Upper lobe of left lung (tissue), 6 donors: Measurements from ENCODE around the gene TNS3. TPM values are rescaled to one million over a fixed set of nuclear protein-coding genes. Genes with fewer than 3 reads are reported as not detected.

ENCODE experiments used
- ATAC-seq, 2 donors: fragments of 200-7000 bp; cut with Tn5 transposase; one replicate each; pipeline ENCODE4 v1.9.1; 2022; ENCODE audit warnings: mild to moderate bottlenecking in 2 of 2, moderate library complexity in 2 of 2; ENCODE audit not compliant: low FRiP score in 2 of 2
- DNase-seq, 2 donors: peaks; one replicate each; pipeline ENCODE4 v3.0.0-alpha.2; 2019 to 2020
- H3K27ac ChIP-seq, 4 donors: fragments of 200-600 bp; sonication (generic); one replicate each; pipeline ENCODE4 v1.5.1; 2016 to 2019
- H3K27me3 ChIP-seq, 4 donors: fragments of 200-600 bp; sonication (generic); one replicate each; pipeline ENCODE4 v1.5.1; 2017 to 2019
- H3K36me3 ChIP-seq, 4 donors: fragments of 200-600 bp; sonication (generic); one replicate each; pipeline ENCODE4 v1.5.1; 2016 to 2019
- H3K4me1 ChIP-seq, 4 donors: fragments of 200-600 bp; sonication (generic); one replicate each; pipeline ENCODE4 v1.5.1; 2018 to 2019
- H3K4me3 ChIP-seq, 4 donors: fragments of 200-600 bp; sonication (generic); one replicate each; pipeline ENCODE4 v1.5.1; 2017 to 2019; ENCODE audit warnings: mild to moderate bottlenecking in 2 of 4, moderate library complexity in 1 of 4
- H3K9me3 ChIP-seq, 4 donors: fragments of 200-600 bp; sonication (generic); one replicate each; pipeline ENCODE4 v1.5.1; 2018 to 2019
- CTCF ChIP-seq, 6 experiments: fragments of 450-650 bp in 4 of 6; fragments of 200-600 bp in 2 of 6; sonication (generic) in 2 of 6; IDR thresholded peaks; one replicate each; pipeline ENCODE4 v1.5.1; 2016 to 2019; ENCODE audit warnings: antibody characterized with exemption in 6 of 6
- EP300 ChIP-seq, 4 donors: sonication (generic); formaldehyde crosslinking; IDR thresholded peaks; one replicate each; pipeline ENCODE4 v1.5.1; 2017; ENCODE audit warnings: antibody characterized with exemption in 4 of 4, control low read depth in 2 of 4
- POLR2A ChIP-seq, 4 donors: fragments of 450-650 bp; IDR thresholded peaks; one replicate each; pipeline ENCODE4 v1.5.1; 2016 to 2017; ENCODE audit warnings: antibody characterized with exemption in 4 of 4, mild to moderate bottlenecking in 2 of 4
- POLR2AphosphoS5 ChIP-seq, 2 donors: sonication (generic); formaldehyde crosslinking; IDR thresholded peaks; one replicate each; pipeline ENCODE4 v1.5.1; 2017; ENCODE audit warnings: antibody characterized with exemption in 2 of 2
- WGBS, 2 donors: methylation state at CpG; one replicate each; pipeline ENCODE4 v1.1.5; 2017 to 2018; 5-methylcytosine and 5-hydroxymethylcytosine counted together
- total RNA-seq, 6 donors: library from RNA; depleted of rRNA in 4 of 6; stranded (reverse); fragments of >200 nt in 4 of 6; gene quantifications; one replicate each; pipeline versions ENCODE4 v1.1.0 to v1.2.1, GENCODE V29; 2016 to 2021
- donor health status: DM: no; HTN: no; CAD: no; lungs with moderate emphysema.
- donor health status: DM: no; HTN: yes; CAD: no; lungs with severe emphysema.

TNS3 gene
- total RNA-seq, 6 donors from 2014 or later, result 90.6 to 266 (median 143) TPM

DNA sequence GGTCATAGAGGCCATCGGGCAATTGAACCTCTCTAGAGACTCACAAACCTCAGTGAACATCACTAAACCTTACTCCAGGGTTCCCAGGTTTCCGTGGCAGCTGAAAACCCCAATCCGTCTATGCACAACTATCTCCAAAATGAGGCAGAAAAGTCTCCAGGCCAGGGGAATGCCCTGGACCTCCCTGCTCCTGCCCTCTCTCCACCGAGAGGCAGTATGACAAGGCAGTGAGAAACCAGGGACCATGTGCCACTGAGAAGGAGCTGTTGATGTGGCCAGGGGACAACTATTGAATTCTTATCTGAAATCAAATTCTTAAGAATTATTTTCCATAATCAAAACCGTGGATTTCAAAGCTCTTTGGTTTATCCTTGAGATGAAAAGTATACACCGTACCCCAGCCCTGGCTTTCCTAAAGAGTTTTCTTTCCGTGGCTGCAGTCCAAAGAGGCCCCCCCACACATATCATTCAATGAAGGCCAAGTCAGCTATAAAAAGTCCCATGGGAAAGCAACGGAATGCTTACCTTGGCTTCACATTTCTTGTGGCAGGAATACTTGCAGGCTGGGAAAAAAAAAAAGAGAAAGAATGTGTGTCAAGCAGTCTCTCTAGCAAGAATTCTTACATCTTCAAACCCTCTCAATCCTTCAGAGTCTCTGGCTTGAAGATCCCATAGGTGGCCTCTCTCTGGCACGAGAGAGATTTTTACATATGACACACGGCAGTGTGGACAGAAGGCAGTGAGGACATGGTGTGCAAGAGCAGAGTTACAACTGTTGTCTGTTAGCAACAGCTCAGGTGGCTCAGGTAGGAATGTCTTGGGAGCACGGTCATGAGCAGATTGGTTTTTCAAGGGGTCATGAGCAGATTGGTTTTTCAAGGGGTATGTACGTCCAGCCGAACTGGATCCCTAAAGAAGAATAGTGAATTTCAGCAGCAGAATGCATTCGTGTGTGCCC, 75.2 kb downstream of the TNS3 start:
- no peaks in the 10 kb centered on the region for H3K27me3 ChIP-seq
- no peak for ATAC-seq
- peaks cover 4 to 25% (median 11%) of the 10 kb centered on the region in 4 donors for H3K4me1 ChIP-seq
- H3K4me3 ChIP-seq, result no peak overlapping the region
- no peak for DNase-seq
- peaks cover 0 to 4% (median 0%) of the 10 kb centered on the region in 4 donors for H3K36me3 ChIP-seq
- WGBS, 2 donors, result 80 to 84% methylated on average over 14 of the region's 14 CpGs
- H3K27ac ChIP-seq, result no peak overlapping the region
- no peaks in the 10 kb centered on the region for H3K9me3 ChIP-seq
- TF ChIP-seq POLR2AphosphoS5 (IDR thresholded peaks at IDR 0.05) (no peak), EP300 (IDR thresholded peaks at IDR 0.05) (no peak), CTCF (IDR thresholded peaks at IDR 0.05) (no peak), POLR2A (IDR thresholded peaks at IDR 0.05) (no peak)

GRCh38 chr7:47505312-47506007, 76.5 kb downstream of the TNS3 start:
- Histone ChIP-seq H3K9me3 (no peaks in the 10 kb centered on the region), H3K27me3 (no peaks in the 10 kb centered on the region), H3K36me3 (peaks cover 0 to 4% (median 0%) of the 10 kb centered on the region in 4 donors), H3K4me1 (peaks cover 9 to 28% (median 14%) of the 10 kb centered on the region in 4 donors), H3K4me3 (no peak overlapping the region), H3K27ac (peak overlapping the region in 2 of 4 donors; percentile 45 to 56)
- 70 to 82% methylated on average over 12 of the region's 12 CpGs for WGBS, 2 donors
- ATAC-seq (peak in 1 of 2 donors; percentile 15), DNase-seq (no peak)
- TF ChIP-seq CTCF (IDR thresholded peaks at IDR 0.05), result no peak
- TF ChIP-seq EP300 (IDR thresholded peaks at IDR 0.05), result no peak
- TF ChIP-seq POLR2A (IDR thresholded peaks at IDR 0.05), result no peak
- TF ChIP-seq POLR2AphosphoS5 (IDR thresholded peaks at IDR 0.05), result no peak

DNA sequence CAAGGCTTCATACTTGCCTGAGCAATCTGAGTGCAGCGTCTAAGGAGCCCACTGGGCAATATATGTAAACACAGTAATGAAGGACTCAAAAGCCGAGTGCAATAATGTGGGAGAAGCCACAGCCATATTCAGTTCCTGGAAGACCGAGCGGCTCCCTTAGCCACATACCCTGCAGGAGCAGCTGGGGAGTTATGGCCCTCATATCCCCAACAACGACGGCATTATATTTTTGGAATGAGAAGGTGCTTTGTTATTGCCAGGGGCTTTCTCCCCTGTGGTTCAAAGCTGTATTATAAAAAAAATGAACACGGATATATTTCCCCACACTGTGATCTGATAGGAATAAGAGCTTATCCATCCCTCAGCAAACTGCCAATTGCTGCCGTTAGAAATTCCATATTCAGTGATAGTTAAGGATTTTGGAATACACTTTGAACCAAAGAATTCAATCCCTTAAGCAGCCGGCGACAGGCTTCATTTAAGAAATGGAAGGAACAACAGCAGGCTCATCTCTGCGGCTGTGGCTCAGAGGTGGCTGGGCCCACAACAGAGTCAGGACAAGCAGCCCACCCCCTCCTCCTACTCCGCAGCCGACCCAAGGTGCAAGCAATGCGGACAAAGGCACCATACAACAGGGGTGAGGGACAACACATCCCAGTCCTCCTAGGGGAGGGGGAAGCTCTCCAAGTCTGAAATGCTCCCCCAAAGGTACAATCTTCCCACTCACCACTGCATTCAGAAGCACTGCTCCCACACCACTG, 77.2 kb downstream of the TNS3 start:
- DNase-seq (no peak), ATAC-seq (no peak)
- WGBS, 2 donors, result 84 to 88% methylated on average over 9 to 14 of the region's 14 CpGs
- Histone ChIP-seq H3K4me3 (no peak overlapping the region), H3K36me3 (peaks cover 0 to 4% (median 0%) of the 10 kb centered on the region in 4 donors), H3K4me1 (peaks cover 11 to 34% (median 16%) of the 10 kb centered on the region in 4 donors), H3K27me3 (no peaks in the 10 kb centered on the region), H3K27ac (peak overlapping the region in 2 of 4 donors; percentile 45 to 56), H3K9me3 (no peaks in the 10 kb centered on the region)
- TF ChIP-seq EP300 (IDR thresholded peaks at IDR 0.05), result no peak
- no peak for TF ChIP-seq POLR2A (IDR thresholded peaks at IDR 0.05)
- no peak for TF ChIP-seq POLR2AphosphoS5 (IDR thresholded peaks at IDR 0.05)
- no peak for TF ChIP-seq CTCF (IDR thresholded peaks at IDR 0.05)

DNA sequence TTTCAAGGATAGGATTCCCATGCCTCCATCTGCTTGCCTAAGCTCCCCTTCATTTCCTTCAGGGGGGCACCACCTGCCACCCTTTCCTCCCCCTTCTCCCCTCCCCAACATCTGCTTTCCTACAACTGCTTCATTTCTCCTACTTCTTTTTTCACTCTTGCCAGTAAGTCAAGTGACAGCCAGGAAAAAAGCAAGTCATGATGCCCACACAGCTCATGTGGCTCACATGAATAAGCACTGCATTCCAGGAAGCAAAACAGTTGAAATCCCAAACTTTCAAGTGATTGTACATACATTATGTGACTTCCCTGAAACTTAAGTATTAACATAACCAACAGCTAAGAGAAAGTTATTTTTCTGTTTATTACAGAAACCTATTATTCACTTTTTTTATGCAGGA, 78.6 kb downstream of the TNS3 start:
- peak in 1 of 2 donors; percentile 11 for ATAC-seq
- no peaks in the 10 kb centered on the region for H3K9me3 ChIP-seq
- no peak for TF ChIP-seq POLR2A (IDR thresholded peaks at IDR 0.05)
- peak in 3 of 4 donors; percentile 33 to 90 (median 43) for TF ChIP-seq EP300 (IDR thresholded peaks at IDR 0.05)
- TF ChIP-seq POLR2AphosphoS5 (IDR thresholded peaks at IDR 0.05), result peak; percentile 42 to 69
- no peak overlapping the region for H3K4me3 ChIP-seq
- no peaks in the 10 kb centered on the region for H3K27me3 ChIP-seq
- DNase-seq, result no peak
- peaks cover 12 to 35% (median 17%) of the 10 kb centered on the region in 4 donors for H3K4me1 ChIP-seq
- H3K36me3 ChIP-seq, result peaks cover 0 to 4% (median 0%) of the 10 kb centered on the region in 4 donors
- H3K27ac ChIP-seq, result peak overlapping the region in 3 of 4 donors; percentile 15 to 65 (median 60)
